Neural cell (in vitro differentiated cells): ENCODE results near the gene RYR1. TPM values are rescaled to one million over a fixed set of nuclear protein-coding genes. Genes with fewer than 3 reads are reported as not detected.

ENCODE experiments used
- H2AFZ ChIP-seq: fragments of 200-600, 300-800 bp; sonication (generic), shearing (Covaris generic); 2 replicates; pipeline ENCODE4 v1.6.0; 2014; ENCODE audit warnings: low read depth, mild to moderate bottlenecking, antibody characterized with exemption, low read length, moderate library complexity
- H3F3A ChIP-seq: fragments of 200-600 bp; shearing (Covaris generic); 2 replicates; pipeline ENCODE4 v1.6.1; 2016; ENCODE audit warnings: mild to moderate bottlenecking, moderate library complexity, mixed read lengths, antibody characterized with exemption, low read length; ENCODE audit not compliant: insufficient read depth, poor library complexity, severe bottlenecking
- H3K27ac ChIP-seq: fragments of 200-600, 300-800 bp; sonication (generic), shearing (Covaris generic); 2 replicates; pipeline ENCODE4 v1.5.1; 2014; ENCODE audit warnings: mild to moderate bottlenecking, low read length, moderate library complexity
- H3K27me3 ChIP-seq: fragments of 300-800, 200-600 bp; sonication (generic), shearing (Covaris generic); 2 replicates; pipeline ENCODE4 v1.6.0; 2014; ENCODE audit warnings: mild to moderate bottlenecking, low read depth, low read length, moderate library complexity; ENCODE audit not compliant: insufficient read depth
- H3K36me3 ChIP-seq: fragments of 300-800, 200-600 bp; sonication (generic), shearing (Covaris generic); 2 replicates; pipeline ENCODE4 v1.5.1; 2014; ENCODE audit warnings: mild to moderate bottlenecking, antibody characterized with exemption, low read length, moderate library complexity; ENCODE audit not compliant: insufficient read depth
- H3K4me2 ChIP-seq: fragments of 300-800, 200-600 bp; sonication (generic), shearing (Covaris generic); 2 replicates; pipeline ENCODE4 v1.6.0; 2014; ENCODE audit warnings: mild to moderate bottlenecking, low read length
- H3K4me3 ChIP-seq: fragments of 300-800, 200-600 bp; sonication (generic), shearing (Covaris generic); 2 replicates; pipeline ENCODE4 v1.5.1; 2014; ENCODE audit warnings: mild to moderate bottlenecking, low read length, moderate library complexity
- H3K79me2 ChIP-seq: fragments of 200-600 bp; shearing (Covaris generic); replicated peaks from 2 replicates; pipeline ENCODE4 v1.6.0; 2014; ENCODE audit warnings: mild to moderate bottlenecking, low read length, moderate library complexity; ENCODE audit not compliant: insufficient read depth
- H3K9ac ChIP-seq: fragments of 300-800, 200-600 bp; sonication (generic), shearing (Covaris generic); 2 replicates; pipeline ENCODE4 v1.6.1; 2016; ENCODE audit warnings: mild to moderate bottlenecking, low read length, mixed read lengths
- H3K9me2 ChIP-seq: fragments of 200-600 bp; shearing (Covaris generic); 2 replicates; pipeline ENCODE4 v1.6.1; 2016; ENCODE audit warnings: mild to moderate bottlenecking, low read length, mixed read lengths; ENCODE audit not compliant: insufficient read depth
- H3K9me3 ChIP-seq: fragments of 200-600, 300-800 bp; sonication (generic), shearing (Covaris generic); 2 replicates; pipeline ENCODE4 v1.6.1; 2016; ENCODE audit warnings: mild to moderate bottlenecking, mixed run types, low read length, moderate library complexity, mixed read lengths
- H4K20me1 ChIP-seq: fragments of 200-600 bp; shearing (Covaris generic); 2 replicates; pipeline ENCODE4 v1.6.1; 2016; ENCODE audit warnings: mild to moderate bottlenecking, mixed run types; ENCODE audit not compliant: insufficient read depth
- CTCF ChIP-seq: fragments of 450-650 bp; IDR thresholded peaks from 2 replicates; pipeline ENCODE4 v1.5.1; 2014; ENCODE audit warnings: antibody characterized with exemption, mild to moderate bottlenecking, moderate library complexity; ENCODE audit not compliant: poor library complexity, severe bottlenecking
- EP300 ChIP-seq: fragments of 450-650 bp; conservative IDR thresholded peaks from 2 replicates; pipeline ENCODE4 v1.6.1; 2014; ENCODE audit warnings: antibody characterized with exemption, mild to moderate bottlenecking, moderate library complexity; ENCODE audit not compliant: poor library complexity, severe bottlenecking
- EZH2 ChIP-seq: fragments of 200-600, 300-800 bp; shearing (Covaris generic), sonication (generic); IDR thresholded peaks from 2 replicates; pipeline ENCODE4 v1.6.1; 2014; ENCODE audit warnings: antibody characterized with exemption, low read length, borderline replicate concordance, mild to moderate bottlenecking; ENCODE audit not compliant: insufficient read depth, poor library complexity, severe bottlenecking
- MXI1 ChIP-seq: fragments of 450-650 bp; conservative IDR thresholded peaks from 2 replicates; pipeline ENCODE4 v1.6.1; 2014; ENCODE audit warnings: antibody characterized with exemption, mild to moderate bottlenecking; ENCODE audit not compliant: poor library complexity, severe bottlenecking
- POLR2AphosphoS5 ChIP-seq: IDR thresholded peaks from 2 replicates; pipeline ENCODE4 v1.6.1; 2012
- RAD21 ChIP-seq: fragments of 450-650 bp; conservative IDR thresholded peaks from 2 replicates; pipeline ENCODE4 v1.6.1; 2014; ENCODE audit warnings: antibody characterized with exemption, mild to moderate bottlenecking, moderate library complexity
- SMC3 ChIP-seq: fragments of 450-650 bp; conservative IDR thresholded peaks from 2 replicates; pipeline ENCODE4 v1.6.1; 2014; ENCODE audit warnings: antibody characterized with exemption, mild to moderate bottlenecking, moderate library complexity; ENCODE audit not compliant: poor library complexity
- TAF1 ChIP-seq: IDR thresholded peaks from 2 replicates; pipeline ENCODE4 v1.6.1; 2012; ENCODE audit warnings: low read depth
- polyA plus RNA-seq: library from polyadenylated mRNA; depleted of rRNA; stranded (reverse); fragments of >200 nt; gene quantifications from 2 replicates; pipeline ENCODE4 v1.2.3, GENCODE V29; 2014
- TF ChIP-seq, protein P1 (sequence below): IDR thresholded peaks from 2 replicates; pipeline ENCODE4 v1.6.1; 2012; ENCODE audit warnings: borderline replicate concordance

RYR1 gene
- polyA plus RNA-seq, 1 donor from 2014 or later: 0.69 TPM

- no peak for TF ChIP-seq CTCF
- TF ChIP-seq EP300: no peak
- no peak for TF ChIP-seq RAD21
- TF ChIP-seq TAF1: no peak
- no peak for TF ChIP-seq EZH2
- TF ChIP-seq MXI1: no peak
- no peak for TF ChIP-seq SMC3
- TF ChIP-seq POLR2AphosphoS5: no peak
- TF ChIP-seq, protein P1, sequence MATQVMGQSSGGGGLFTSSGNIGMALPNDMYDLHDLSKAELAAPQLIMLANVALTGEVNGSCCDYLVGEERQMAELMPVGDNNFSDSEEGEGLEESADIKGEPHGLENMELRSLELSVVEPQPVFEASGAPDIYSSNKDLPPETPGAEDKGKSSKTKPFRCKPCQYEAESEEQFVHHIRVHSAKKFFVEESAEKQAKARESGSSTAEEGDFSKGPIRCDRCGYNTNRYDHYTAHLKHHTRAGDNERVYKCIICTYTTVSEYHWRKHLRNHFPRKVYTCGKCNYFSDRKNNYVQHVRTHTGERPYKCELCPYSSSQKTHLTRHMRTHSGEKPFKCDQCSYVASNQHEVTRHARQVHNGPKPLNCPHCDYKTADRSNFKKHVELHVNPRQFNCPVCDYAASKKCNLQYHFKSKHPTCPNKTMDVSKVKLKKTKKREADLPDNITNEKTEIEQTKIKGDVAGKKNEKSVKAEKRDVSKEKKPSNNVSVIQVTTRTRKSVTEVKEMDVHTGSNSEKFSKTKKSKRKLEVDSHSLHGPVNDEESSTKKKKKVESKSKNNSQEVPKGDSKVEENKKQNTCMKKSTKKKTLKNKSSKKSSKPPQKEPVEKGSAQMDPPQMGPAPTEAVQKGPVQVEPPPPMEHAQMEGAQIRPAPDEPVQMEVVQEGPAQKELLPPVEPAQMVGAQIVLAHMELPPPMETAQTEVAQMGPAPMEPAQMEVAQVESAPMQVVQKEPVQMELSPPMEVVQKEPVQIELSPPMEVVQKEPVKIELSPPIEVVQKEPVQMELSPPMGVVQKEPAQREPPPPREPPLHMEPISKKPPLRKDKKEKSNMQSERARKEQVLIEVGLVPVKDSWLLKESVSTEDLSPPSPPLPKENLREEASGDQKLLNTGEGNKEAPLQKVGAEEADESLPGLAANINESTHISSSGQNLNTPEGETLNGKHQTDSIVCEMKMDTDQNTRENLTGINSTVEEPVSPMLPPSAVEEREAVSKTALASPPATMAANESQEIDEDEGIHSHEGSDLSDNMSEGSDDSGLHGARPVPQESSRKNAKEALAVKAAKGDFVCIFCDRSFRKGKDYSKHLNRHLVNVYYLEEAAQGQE: no peak
- Histone ChIP-seq H3K27ac (no peak overlapping the region), H3K9ac (no peak overlapping the region), H3K9me3 (no peaks in the 10 kb centered on the region), H4K20me1 (no peaks in the 10 kb centered on the region), H3K4me2 (no peak overlapping the region), H3K27me3 (no peaks in the 10 kb centered on the region), H3K9me2 (no peaks in the 10 kb centered on the region), H3F3A (no peaks in the 10 kb centered on the region), H3K79me2 (no peaks in the 10 kb centered on the region), H3K36me3 (no peaks in the 10 kb centered on the region), H3K4me3 (no peak overlapping the region), H2AFZ (no peak overlapping the region)
Observed at GRCh38 chr19:38506723-38507550, 73.4 kb downstream of the RYR1 start.

GRCh38 chr19:38507551-38508127 lies 74.1 kb downstream of the RYR1 start:
- H2AFZ ChIP-seq: no peak overlapping the region
- H3K27me3 ChIP-seq: no peaks in the 10 kb centered on the region
- no peaks in the 10 kb centered on the region for H3K9me3 ChIP-seq
- no peaks in the 10 kb centered on the region for H3K9me2 ChIP-seq
- no peak overlapping the region for H3K4me2 ChIP-seq
- H3K9ac ChIP-seq: no peak overlapping the region
- no peaks in the 10 kb centered on the region for H3K36me3 ChIP-seq
- H3F3A ChIP-seq: no peaks in the 10 kb centered on the region
- TF ChIP-seq POLR2AphosphoS5: no peak
- TF ChIP-seq MXI1: no peak
- TF ChIP-seq, protein P1: no peak
- TF ChIP-seq EZH2: no peak
- TF ChIP-seq TAF1: no peak
- no peak for TF ChIP-seq RAD21
- no peak for TF ChIP-seq SMC3
- TF ChIP-seq EP300: no peak
- no peak for TF ChIP-seq CTCF
- no peaks in the 10 kb centered on the region for H3K79me2 ChIP-seq
- H4K20me1 ChIP-seq: no peaks in the 10 kb centered on the region
- no peak overlapping the region for H3K27ac ChIP-seq
- H3K4me3 ChIP-seq: no peak overlapping the region
